Uterus (tissue), 4 donors: ENCODE measurements around the gene C10orf71. TPM values are rescaled to one million over a fixed set of nuclear protein-coding genes. Genes with fewer than 3 reads are reported as not detected.

Experiments used
- DNase-seq, 2 donors: peaks; one replicate each; pipeline ENCODE4 v3.0.0-alpha.2; 2019 to 2020
- H3K27ac ChIP-seq, 2 donors: fragments of 200-600 bp; sonication (generic); 1 replicate in 1 of 2; 2 replicates in 1 of 2; pipeline ENCODE4 v1.5.1; 2016 to 2018
- H3K27me3 ChIP-seq, 2 donors: fragments of 200-600 bp; sonication (generic); one replicate each; pipeline ENCODE4 v1.5.1; 2018 to 2019; ENCODE audit warnings: control low read depth in 1 of 2
- H3K36me3 ChIP-seq, 2 donors: fragments of 200-600 bp; sonication (generic); one replicate each; pipeline ENCODE4 v1.5.1; 2019; ENCODE audit warnings: control low read depth in 1 of 2
- H3K4me1 ChIP-seq, 2 donors: fragments of 200-600 bp; sonication (generic); one replicate each; pipeline ENCODE4 v1.5.1; 2018 to 2019; ENCODE audit warnings: control low read depth in 1 of 2
- H3K4me3 ChIP-seq, 2 donors: fragments of 200-600 bp; sonication (generic); 1 replicate in 1 of 2; 2 replicates in 1 of 2; pipeline ENCODE4 v1.5.1; 2018 to 2019; ENCODE audit warnings: mild to moderate bottlenecking in 1 of 2
- H3K9me3 ChIP-seq, 2 donors: fragments of 200-600 bp; sonication (generic); one replicate each; pipeline ENCODE4 v1.5.1; 2019; ENCODE audit warnings: control low read depth in 1 of 2
- CTCF ChIP-seq, 4 experiments: fragments of 200-600 bp in 2 of 4; fragments of 450-650 bp in 2 of 4; sonication (generic) in 2 of 4; IDR thresholded peaks; one replicate each; pipeline ENCODE4 v1.5.1; 2016 to 2019; ENCODE audit warnings: antibody characterized with exemption in 4 of 4, mild to moderate bottlenecking in 2 of 4, moderate library complexity in 1 of 4
- POLR2A ChIP-seq, 2 donors: fragments of 450-650 bp; IDR thresholded peaks; one replicate each; pipeline ENCODE4 v1.6.1; 2016; ENCODE audit warnings: antibody characterized with exemption in 2 of 2, mild to moderate bottlenecking in 1 of 2, moderate library complexity in 1 of 2
- intact Hi-C: fragments of 100-400 bp; cut with DNase I; formaldehyde crosslinking; loops from one replicate; pipeline ENCODE4 v1.15.1; 2023; ENCODE audit warnings: low total_unique reads
- total RNA-seq, 4 donors: library from RNA; depleted of rRNA in 3 of 4; stranded (reverse); fragments of >200 nt in 3 of 4; gene quantifications; one replicate each; pipeline versions ENCODE4 v1.1.0 to v1.2.4, GENCODE V29; 2014 to 2023
- donor health status: DM: yes; HTN: yes; CAD: no.

The C10orf71 gene
- total RNA-seq, 4 donors from 2014 or later = not detected

DNA sequence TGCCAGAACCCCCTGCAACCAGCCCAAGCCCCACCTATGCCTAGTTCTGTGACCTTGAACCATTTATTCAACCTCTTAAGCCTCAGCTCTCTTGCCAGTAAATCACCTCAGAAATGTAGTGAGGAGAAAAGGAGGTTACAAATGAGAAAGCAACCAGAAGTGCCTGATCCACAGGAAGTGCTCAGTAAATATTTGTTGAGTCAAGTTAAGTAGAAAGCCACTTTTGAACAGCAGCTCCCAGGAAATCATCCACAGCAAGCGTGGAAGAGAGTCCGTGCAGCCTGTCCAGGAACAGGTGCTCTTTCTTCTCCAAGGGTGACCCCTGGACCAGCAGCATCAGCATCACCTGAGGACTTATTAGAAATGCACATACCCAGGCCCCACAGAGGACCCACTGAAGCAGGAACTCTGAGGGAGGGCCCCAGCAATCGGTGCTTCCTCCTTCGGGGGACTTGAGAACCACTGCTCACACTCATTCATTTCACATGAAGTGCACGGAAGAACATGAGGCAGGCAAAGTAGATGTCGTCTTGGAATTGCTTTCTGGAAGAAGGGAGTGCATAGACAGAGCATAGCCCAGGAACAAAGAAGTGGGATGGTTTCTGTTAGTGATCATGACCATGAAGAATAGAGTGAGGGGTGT, 6.3 kb upstream of the C10orf71 start:
- intact Hi-C loops = no loop called here
- H3K4me1 ChIP-seq = no peaks in the 10 kb centered on the region

GRCh38 chr10:49293208-49293603, 5.8 kb upstream of the C10orf71 start:
- H3K36me3 ChIP-seq = no peaks in the 10 kb centered on the region
- no peaks in the 10 kb centered on the region for H3K27me3 ChIP-seq
- H3K4me1 ChIP-seq = no peaks in the 10 kb centered on the region
- no peak for DNase-seq
- no peaks in the 10 kb centered on the region for H3K9me3 ChIP-seq
- TF ChIP-seq POLR2A (IDR thresholded peaks at IDR 0.05) (no peak), CTCF (IDR thresholded peaks at IDR 0.05) (no peak)
- intact Hi-C loops = no loop called here
- no peak overlapping the region for H3K4me3 ChIP-seq
- no peak overlapping the region for H3K27ac ChIP-seq

More for the DNA sequence above, 6.3 kb upstream of the C10orf71 start:
- DNase-seq = no peak
- Histone ChIP-seq H3K9me3 (no peaks in the 10 kb centered on the region), H3K27ac (no peak overlapping the region), H3K4me3 (no peak overlapping the region), H3K36me3 (no peaks in the 10 kb centered on the region), H3K27me3 (no peaks in the 10 kb centered on the region)
- TF ChIP-seq POLR2A (IDR thresholded peaks at IDR 0.05) (no peak), CTCF (IDR thresholded peaks at IDR 0.05) (no peak)

GRCh38 chr10:49294731-49295130, 4.2 kb upstream of the C10orf71 start:
- no peak for DNase-seq
- H3K9me3 ChIP-seq = no peaks in the 10 kb centered on the region
- no peaks in the 10 kb centered on the region for H3K27me3 ChIP-seq
- H3K27ac ChIP-seq = no peak overlapping the region
- no peaks in the 10 kb centered on the region for H3K4me1 ChIP-seq
- no peak overlapping the region for H3K4me3 ChIP-seq
- no peaks in the 10 kb centered on the region for H3K36me3 ChIP-seq
- TF ChIP-seq POLR2A (IDR thresholded peaks at IDR 0.05) (no peak), CTCF (IDR thresholded peaks at IDR 0.05) (no peak)
- intact Hi-C loops = no loop called here

DNA sequence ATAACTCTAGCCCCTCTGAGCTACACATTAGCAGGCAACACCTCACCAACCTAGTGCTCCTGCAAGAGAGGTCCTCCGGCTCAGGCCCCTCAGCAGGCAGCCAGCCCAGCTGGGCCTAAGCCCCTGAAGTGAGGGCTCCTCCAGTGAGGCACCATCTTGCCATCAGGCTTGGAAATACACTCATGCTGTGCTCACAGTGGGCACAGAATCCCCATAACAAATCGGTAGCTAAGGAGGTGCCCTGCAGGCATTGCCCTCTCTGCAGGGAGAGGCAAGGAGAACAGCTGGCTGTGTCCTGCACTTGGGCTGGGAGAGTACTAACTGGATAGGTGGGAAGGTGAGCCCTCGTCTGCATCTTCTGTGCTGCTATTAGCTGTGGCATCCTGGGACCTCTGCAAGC, 3.7 kb upstream of the C10orf71 start:
- TF ChIP-seq POLR2A (IDR thresholded peaks at IDR 0.05) (no peak), CTCF (IDR thresholded peaks at IDR 0.05) (no peak)
- H3K27me3 ChIP-seq = no peaks in the 10 kb centered on the region
- H3K36me3 ChIP-seq = no peaks in the 10 kb centered on the region
- no peaks in the 10 kb centered on the region for H3K4me1 ChIP-seq
- intact Hi-C loops = no loop called here
- no peak overlapping the region for H3K27ac ChIP-seq
- DNase-seq = no peak
- H3K9me3 ChIP-seq = no peaks in the 10 kb centered on the region
- no peak overlapping the region for H3K4me3 ChIP-seq

GRCh38 chr10:49296382-49296781, 2.6 kb upstream of the C10orf71 start:
- no peaks in the 10 kb centered on the region for H3K9me3 ChIP-seq
- no peak for TF ChIP-seq POLR2A (IDR thresholded peaks at IDR 0.05)
- TF ChIP-seq CTCF (IDR thresholded peaks at IDR 0.05) = no peak
- no peak overlapping the region for H3K27ac ChIP-seq
- H3K4me1 ChIP-seq = no peaks in the 10 kb centered on the region
- H3K36me3 ChIP-seq = no peaks in the 10 kb centered on the region
- no peaks in the 10 kb centered on the region for H3K27me3 ChIP-seq
- no peak for DNase-seq
- H3K4me3 ChIP-seq = no peak overlapping the region
- intact Hi-C loops = no loop called here
